ENCODE measurements around the gene OR4N5. TPM values are rescaled to one million over a fixed set of nuclear protein-coding genes. Genes with fewer than 3 reads are reported as not detected.

Gene OR4N5
- total and polyA plus RNA-seq, 12 donors = not detected

- Histone ChIP-seq H3K27me3 (no peaks in the 10 kb centered on the region), H3K9me3 (no peaks in the 10 kb centered on the region), H3K4me3 (no peak overlapping the region), H3K4me1 (no peaks in the 10 kb centered on the region), H3K27ac (no peak overlapping the region), H3K36me3 (no peaks in the 10 kb centered on the region)
- DNase-seq (no peak), ATAC-seq (no peak)
- intact Hi-C loops (cut with DNase I) = no loop called here
- no peak for TF ChIP-seq CTCF (IDR thresholded peaks at IDR 0.05)
- WGBS, 2 donors = 80 to 82% methylated on average over 7 of the region's 7 CpGs
Measured at GRCh38 chr14:20177433-20177974, 38.9 kb downstream of the OR4N5 start.

- WGBS, 2 donors = 43 to 51% methylated on average over 5 of the region's 5 CpGs
- no peaks in the 10 kb centered on the region for H3K27me3 ChIP-seq
- H3K4me1 ChIP-seq = no peaks in the 10 kb centered on the region
- peak overlapping the region in 1 of 10 donors; percentile 50 for H3K27ac ChIP-seq
- DNase-seq = peak in 1 of 2 donors; percentile 5
- H3K4me3 ChIP-seq = no peak overlapping the region
- H3K36me3 ChIP-seq = no peaks in the 10 kb centered on the region
- TF ChIP-seq CTCF (IDR thresholded peaks at IDR 0.05) = no peak
- peak in 2 of 8 donors; percentile 63 to 82 for ATAC-seq
- H3K9me3 ChIP-seq = no peaks in the 10 kb centered on the region
- intact Hi-C loops (cut with DNase I) = no loop called here
Measured at GRCh38 chr14:20179218-20179617, 40.6 kb downstream of the OR4N5 start.

GRCh38 chr14:20179880-20180279 lies 41.3 kb downstream of the OR4N5 start:
- Histone ChIP-seq H3K9me3 (no peaks in the 10 kb centered on the region), H3K27me3 (no peaks in the 10 kb centered on the region), H3K4me1 (no peaks in the 10 kb centered on the region), H3K36me3 (no peaks in the 10 kb centered on the region), H3K4me3 (no peak overlapping the region), H3K27ac (peak overlapping the region in 1 of 10 donors; percentile 50)
- intact Hi-C loops (cut with DNase I) = no loop called here
- DNase-seq (no peak), ATAC-seq (peak in 3 of 8 donors; percentile 46 to 74 (median 65))
- 62 to 69% methylated on average over 2 of the region's 2 CpGs for WGBS, 2 donors
- no peak for TF ChIP-seq CTCF (IDR thresholded peaks at IDR 0.05)

- DNase-seq = no peak
- Histone ChIP-seq H3K27ac (no peak overlapping the region), H3K27me3 (no peaks in the 10 kb centered on the region), H3K9me3 (no peaks in the 10 kb centered on the region), H3K4me3 (no peak overlapping the region), H3K4me1 (no peaks in the 10 kb centered on the region), H3K36me3 (no peaks in the 10 kb centered on the region)
- no peak for ATAC-seq
- intact Hi-C loops (cut with DNase I) = no loop called here
- 43 to 53% methylated on average over 2 of the region's 2 CpGs for WGBS, 2 donors
- no peak for TF ChIP-seq CTCF (IDR thresholded peaks at IDR 0.05)
Measured at GRCh38 chr14:20180486-20180885, 41.9 kb downstream of the OR4N5 start.

Data from heart right ventricle (tissue), 16 donors.